Progenitor cell of endocrine pancreas (in vitro differentiated cells): Measurements from ENCODE around the gene ITGA2. TPM values are rescaled to one million over a fixed set of nuclear protein-coding genes. Genes with fewer than 3 reads are reported as not detected.
"Not testable (repeated sequence)": the region's sequence is repeated elsewhere in the genome, so short reads cannot be mapped to it uniquely, and the experiment has no call there.

Experiments
- DNase-seq: peaks from one replicate; pipeline ENCODE4 v3.0.0; 2021; ENCODE audit warnings: low spot score; ENCODE audit not compliant: unreplicated experiment
- H3K27ac Mint-ChIP-seq: 2 replicates; pipeline ENCODE4 v1.8.0; 2021; ENCODE audit warnings: mild to moderate bottlenecking, moderate library complexity, mixed read lengths
- H3K27me3 Mint-ChIP-seq: 2 replicates; pipeline ENCODE4 v1.8.0; 2021; ENCODE audit warnings: mixed read lengths
- H3K36me3 Mint-ChIP-seq: 2 replicates; pipeline ENCODE4 v1.8.0; 2022; ENCODE audit warnings: mixed read lengths; ENCODE audit not compliant: insufficient read depth
- H3K4me1 Mint-ChIP-seq: 2 replicates; pipeline ENCODE4 v1.8.0; 2021; ENCODE audit warnings: low read depth, mixed read lengths
- H3K4me3 Mint-ChIP-seq: 2 replicates; pipeline ENCODE4 v1.8.0; 2021; ENCODE audit warnings: low read depth, mild to moderate bottlenecking, moderate library complexity, mixed read lengths
- H3K9me3 Mint-ChIP-seq: 2 replicates; pipeline ENCODE4 v1.8.0; 2021; ENCODE audit warnings: low read depth, mixed read lengths
- CTCF ChIP-seq: fragments of 200-600 bp; sonication (generic); IDR thresholded peaks from one replicate; pipeline ENCODE4 v1.5.0; 2021; ENCODE audit warnings: antibody characterized with exemption, mild to moderate bottlenecking; ENCODE audit not compliant: unreplicated experiment
- total RNA-seq: library from RNA; stranded (reverse); gene quantifications from 2 replicates; pipeline ENCODE4 v1.2.1, GENCODE V29; 2021

ITGA2 gene
- total RNA-seq, 1 donor from 2014 or later: 5.1 TPM

DNA sequence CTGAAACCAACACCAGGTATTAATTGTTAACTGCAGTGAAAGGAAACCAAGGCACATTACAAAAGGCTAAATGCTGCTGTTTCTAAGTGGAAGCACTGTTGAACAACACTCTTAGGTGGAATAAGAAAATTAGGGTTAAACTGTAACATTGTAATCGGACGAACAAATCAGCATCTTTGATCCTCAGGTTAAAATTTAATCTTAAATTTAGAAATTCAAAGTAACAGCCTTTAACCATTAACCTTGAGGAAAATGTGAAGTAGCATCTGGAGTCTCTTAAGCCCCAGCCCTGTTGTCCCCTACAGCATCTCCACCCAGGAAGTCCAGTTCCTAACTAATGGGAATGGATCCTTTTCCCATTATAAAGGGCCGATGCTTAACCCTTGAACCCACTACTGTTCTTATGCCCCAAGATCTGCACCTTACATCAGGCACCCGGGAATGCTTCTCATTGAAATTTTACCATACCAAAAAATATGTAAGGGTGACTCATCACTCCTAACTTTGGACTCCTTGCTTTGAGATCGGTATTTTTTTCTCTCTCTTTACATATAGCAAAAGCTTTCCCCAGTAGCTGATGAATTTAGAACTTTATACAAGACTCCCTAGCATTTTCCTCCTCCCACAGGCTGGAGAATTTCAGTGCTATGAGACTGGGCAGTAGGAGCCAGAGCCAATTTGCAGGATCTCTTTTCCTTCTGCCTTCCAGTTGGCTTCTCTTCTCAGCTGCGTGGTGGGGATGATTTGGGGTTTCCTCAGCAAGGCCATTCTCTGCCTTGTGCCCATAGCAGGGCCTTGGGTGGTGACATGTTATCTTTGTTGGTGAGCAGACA lies 32.0 kb upstream of the ITGA2 start:
- Mint-ChIP-seq H3K4me3 (no peak overlapping the region), H3K27ac (no peak overlapping the region), H3K4me1 (peaks cover 18% of the 10 kb centered on the region), H3K36me3 (no peaks in the 10 kb centered on the region), H3K27me3 (no peaks in the 10 kb centered on the region), H3K9me3 (no peaks in the 10 kb centered on the region)
- no peak for DNase-seq
- no peak for TF ChIP-seq CTCF

- Mint-ChIP-seq H3K27ac (no peak overlapping the region), H3K9me3 (no peaks in the 10 kb centered on the region), H3K4me3 (no peak overlapping the region), H3K4me1 (peaks cover 12% of the 10 kb centered on the region), H3K36me3 (no peaks in the 10 kb centered on the region), H3K27me3 (no peaks in the 10 kb centered on the region)
- TF ChIP-seq CTCF: no peak
- no peak for DNase-seq
Measured at GRCh38 chr5:52961274-52961681, 27.9 kb upstream of the ITGA2 start.

GRCh38 chr5:52963636-52964035 lies 25.5 kb upstream of the ITGA2 start:
- no peak for TF ChIP-seq CTCF
- no peak for DNase-seq
- peaks cover 14% of the 10 kb centered on the region for H3K9me3 Mint-ChIP-seq

GRCh38 chr5:52964138-52964537 lies 25.0 kb upstream of the ITGA2 start:
- Mint-ChIP-seq H3K4me1 (peaks cover 2% of the 10 kb centered on the region), H3K27me3 (no peaks in the 10 kb centered on the region), H3K36me3 (peaks cover 4% of the 10 kb centered on the region), H3K27ac (no peak overlapping the region), H3K9me3 (peaks cover 19% of the 10 kb centered on the region), H3K4me3 (no peak overlapping the region)
- no peak for DNase-seq
- no peak for TF ChIP-seq CTCF

More at GRCh38 chr5:52963636-52964035, 25.5 kb upstream of the ITGA2 start:
- H3K27me3 Mint-ChIP-seq: no peaks in the 10 kb centered on the region
- H3K27ac Mint-ChIP-seq: no peak overlapping the region
- H3K36me3 Mint-ChIP-seq: peaks cover 4% of the 10 kb centered on the region
- H3K4me3 Mint-ChIP-seq: no peak overlapping the region
- H3K4me1 Mint-ChIP-seq: peaks cover 2% of the 10 kb centered on the region

DNA sequence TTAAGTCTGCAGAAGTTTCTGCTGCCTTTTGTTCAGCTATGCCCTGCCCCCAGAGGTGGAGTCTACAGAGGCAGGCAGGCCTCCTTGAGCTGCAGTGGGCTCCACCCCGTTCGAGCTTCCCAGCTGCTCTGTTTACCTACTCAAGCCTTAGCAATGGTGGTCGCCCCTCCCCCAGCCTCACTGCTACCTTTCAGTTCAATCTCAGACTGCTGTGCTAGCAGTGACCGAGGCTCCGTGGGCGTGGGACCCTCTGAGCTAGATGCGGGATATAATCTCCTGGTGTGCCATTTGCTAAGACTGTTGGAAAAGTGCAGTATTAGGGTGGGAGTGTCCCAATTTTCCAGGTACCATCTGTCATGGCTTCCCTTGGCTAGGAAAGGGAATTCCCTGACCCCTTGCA lies 13.0 kb upstream of the ITGA2 start:
- not testable (repeated sequence) for H3K4me1 Mint-ChIP-seq, H3K27me3 Mint-ChIP-seq, H3K4me3 Mint-ChIP-seq, DNase-seq, H3K27ac Mint-ChIP-seq, H3K36me3 Mint-ChIP-seq
- H3K9me3 Mint-ChIP-seq: peaks cover 13% of the 10 kb centered on the region
